Endothelial cell of umbilical vein (primary cell): ENCODE measurements around the gene EFHD2. TPM values are rescaled to one million over a fixed set of nuclear protein-coding genes. Genes with fewer than 3 reads are reported as not detected.

Source experiments
- BruUV-seq: library from RNA; stranded (reverse); fragments of 400-500 nt; replicated peaks from 2 replicates; lab custom pipeline; 2021; lab: Mats Ljungman, UMichigan
- CTCF ChIA-PET: fragments of 300-600, 350-600 bp; sonication (Branson Sonifier 250); formaldehyde crosslinking; loops from one replicate; lab custom pipeline; 2021; ENCODE audit warnings: antibody characterized with exemption, inconsistent platforms; lab: Charles Lee
- POLR2A ChIA-PET: fragments of 300-600, 350-600 bp; sonication (Branson Sonifier 250); formaldehyde crosslinking; loops from one replicate; lab custom pipeline; 2021; ENCODE audit warnings: antibody characterized with exemption, inconsistent platforms; lab: Charles Lee
- DNase-seq: peaks from one replicate; pipeline ENCODE4 v3.0.0-alpha.2; 2011; ENCODE audit warnings: low read depth, low spot score
- FAIRE-seq: peaks from 2 replicates; lab custom pipeline; 2011; peaks lifted over from hg19 to GRCh38; lab: Jason Lieb, UNC
- H2AFZ ChIP-seq: 2 replicates; pipeline ENCODE4 v1.6.0; 2012; ENCODE audit warnings: low read depth, low read length, control low read depth, inconsistent platforms
- H3K27ac ChIP-seq: 2 replicates; pipeline ENCODE4 v1.5.1; 2011; ENCODE audit warnings: low read depth, mild to moderate bottlenecking, control low read depth, low read length, moderate library complexity; ENCODE audit not compliant: insufficient read depth
- H3K27me3 ChIP-seq, 2 experiments: 2 replicates each; pipeline versions ENCODE4 v1.6.0 to v1.6.1; 2011; ENCODE audit warnings: low read length in 2 of 2, mixed read lengths in 1 of 2; ENCODE audit not compliant: control insufficient read depth in 2 of 2, insufficient read depth in 2 of 2
- H3K36me3 ChIP-seq, 2 experiments: 2 replicates in 1 of 2; 3 replicates in 1 of 2; pipeline ENCODE4 v1.5.1; 2011; ENCODE audit warnings: low read length in 2 of 2, mild to moderate bottlenecking in 1 of 2, moderate library complexity in 1 of 2; ENCODE audit not compliant: control insufficient read depth in 2 of 2, insufficient read depth in 2 of 2; ENCODE audit errors: extremely low read depth in 1 of 2
- H3K4me1 ChIP-seq: 3 replicates; pipeline ENCODE4 v1.5.1; 2011; ENCODE audit warnings: mild to moderate bottlenecking, low read length; ENCODE audit not compliant: control insufficient read depth, insufficient read depth; ENCODE audit errors: extremely low read depth
- H3K4me2 ChIP-seq: 2 replicates; pipeline ENCODE4 v1.6.1; 2011; ENCODE audit warnings: low read length, control low read depth, mixed read lengths; ENCODE audit not compliant: insufficient read depth
- H3K4me3 ChIP-seq, 3 experiments: fragments of 200-600 bp in 1 of 3; sonication (generic), shearing (Covaris generic) in 1 of 3; replicated peaks in 1 of 3; 2 replicates each; pipeline ENCODE4 v1.5.1; 2011 to 2016; ENCODE audit warnings: control low read depth in 3 of 3, low read length in 3 of 3, mild to moderate bottlenecking in 2 of 3, inconsistent platforms in 1 of 3, low read depth in 1 of 3, moderate library complexity in 1 of 3; ENCODE audit not compliant: insufficient read depth in 1 of 3
- H3K79me2 ChIP-seq: 2 replicates; pipeline ENCODE4 v1.6.0; 2012; ENCODE audit warnings: low read length, inconsistent platforms; ENCODE audit not compliant: control insufficient read depth, insufficient read depth
- H3K9ac ChIP-seq: replicated peaks from 2 replicates; pipeline ENCODE3; 2011; ENCODE audit warnings: low read length, control low read depth; ENCODE audit not compliant: insufficient read depth; ENCODE audit errors: extremely low read depth
- H3K9me1 ChIP-seq: replicated peaks from 3 replicates; pipeline ENCODE4 v1.6.0; 2011; ENCODE audit warnings: mild to moderate bottlenecking, low read length; ENCODE audit not compliant: control insufficient read depth, insufficient read depth; ENCODE audit errors: extremely low read depth
- H3K9me3 ChIP-seq: replicated peaks from 2 replicates; pipeline ENCODE4 v1.5.1; 2012; ENCODE audit warnings: low read length, inconsistent platforms; ENCODE audit not compliant: control insufficient read depth, insufficient read depth
- H4K20me1 ChIP-seq: replicated peaks from 2 replicates; pipeline ENCODE3; 2011; ENCODE audit warnings: mild to moderate bottlenecking, low read length; ENCODE audit not compliant: control insufficient read depth, insufficient read depth; ENCODE audit errors: extremely low read depth
- CTCF ChIP-seq, 2 donors: IDR thresholded peaks; 1 replicate in 1 of 2; 2 replicates in 1 of 2; pipeline ENCODE4 v1.5.1; 2011; ENCODE audit warnings: low read length in 2 of 2, mild to moderate bottlenecking in 2 of 2, moderate library complexity in 2 of 2, control low read depth in 1 of 2, inconsistent platforms in 1 of 2, low read depth in 1 of 2; ENCODE audit not compliant: insufficient read depth in 1 of 2; ENCODE audit errors: extremely low read depth in 1 of 2
- EZH2 ChIP-seq: IDR thresholded peaks from 2 replicates; pipeline ENCODE4 v1.6.1; 2012; ENCODE audit warnings: borderline replicate concordance, low read depth, mild to moderate bottlenecking, moderate library complexity, low read length, inconsistent platforms; ENCODE audit not compliant: severe bottlenecking
- FOS ChIP-seq: IDR thresholded peaks from 2 replicates; pipeline ENCODE4 v1.6.1; 2011; ENCODE audit warnings: mild to moderate bottlenecking, low read length, moderate library complexity, borderline replicate concordance; ENCODE audit not compliant: insufficient read depth
- GATA2 ChIP-seq: IDR thresholded peaks from 2 replicates; pipeline ENCODE4 v1.7.0; 2011; ENCODE audit warnings: low read depth, mild to moderate bottlenecking, moderate library complexity, mixed read lengths, low read length; ENCODE audit not compliant: insufficient read length, insufficient read depth
- JUN ChIP-seq: IDR thresholded peaks from 2 replicates; pipeline ENCODE4 v1.6.1; 2011; ENCODE audit warnings: borderline replicate concordance, low read depth; ENCODE audit not compliant: insufficient read length, insufficient read depth
- MAX ChIP-seq: IDR thresholded peaks from 2 replicates; pipeline ENCODE4 v1.6.1; 2011; ENCODE audit not compliant: insufficient read depth, insufficient read length
- MYC ChIP-seq: IDR thresholded peaks from one replicate; pipeline ENCODE4 v1.6.1; 2011; ENCODE audit warnings: mild to moderate bottlenecking, low read depth, low read length
- POLR2A ChIP-seq: IDR thresholded peaks from 2 replicates; pipeline ENCODE4 v1.6.1; 2012; ENCODE audit warnings: low read depth, mild to moderate bottlenecking, control low read depth, low read length
- POLR2AphosphoS5 ChIP-seq: IDR thresholded peaks from 2 replicates; pipeline ENCODE4 v1.6.1; 2012; ENCODE audit warnings: low read depth, mild to moderate bottlenecking, control low read depth, low read length, moderate library complexity; ENCODE audit not compliant: insufficient read depth
- dilution Hi-C: fragments of 300-500 bp; cut with MboI; formaldehyde crosslinking; loops from one replicate; pipeline ENCODE4 v1.15.0; 2019; ENCODE audit warnings: low sequenced_read_pairs; ENCODE audit not compliant: extremely low pct_ligation_motif_present
- intact Hi-C: fragments of 100-400 bp; cut with micrococcal nuclease; formaldehyde crosslinking; loops from one replicate; pipeline ENCODE4 v1.10.0; 2022
- polyA plus RNA-seq, 4 experiments: library from polyadenylated mRNA; depleted of rRNA in 3 of 4; stranded (reverse) in 3 of 4; unstranded in 1 of 4; fragments of >200 nt; gene quantifications; 2 replicates each; pipeline versions ENCODE4 v1.2.1 to v1.2.3, GENCODE V29; 2011 to 2012; ENCODE audit warnings: missing spikeins in 1 of 4
- total RNA-seq: library from RNA; stranded (reverse); gene quantifications from 2 replicates; pipeline ENCODE4 v1.2.3, GENCODE V29; 2021

The EFHD2 gene
- total and polyA plus RNA-seq, 2 donors (not counting 3 experiments of a cell fraction or from before 2014, with no cell fraction given) = 50.2 to 73.5 TPM

GRCh38 chr1:15401391-15402055 is 8.2 kb upstream of the EFHD2 start:
- dilution Hi-C loops (no loop called here), intact Hi-C loops (no loop called here)
- POLR2A ChIA-PET = no interaction called here
- Histone ChIP-seq H3K79me2 (no peaks in the 10 kb centered on the region), H3K27ac (no peak overlapping the region), H3K4me1 (no peaks in the 10 kb centered on the region), H3K27me3 (no peaks in the 10 kb centered on the region), H3K36me3 (no peaks in the 10 kb centered on the region), H4K20me1 (no peaks in the 10 kb centered on the region), H3K4me2 (no peak overlapping the region), H3K9me1 (no peaks in the 10 kb centered on the region), H3K9me3 (peaks cover 2% of the 10 kb centered on the region), H2AFZ (no peak overlapping the region), H3K9ac (no peak overlapping the region), H3K4me3 (no peak overlapping the region)
- no peak for FAIRE-seq
- CTCF ChIA-PET = interaction anchor here (0.8 to 1.0 kb wide), 4 partner anchors 9 to 78 kb away, joined by 3 read pairs; no protein-coding TSS in a partner anchor
- no TSS peak for BruUV-seq
- DNase-seq = no peak
- TF ChIP-seq MYC (no peak), CTCF (IDR thresholded peaks at IDR 0.05; ENCODE audit: extremely low read depth in 1 of 2, insufficient read depth in 1 of 2, low read depth in 1 of 2, low read length in 2 of 2) (no peak), POLR2A (no peak)

GRCh38 chr1:15402809-15403450 is 6.8 kb upstream of the EFHD2 start:
- intact Hi-C loops (no loop called here), dilution Hi-C loops (no loop called here)
- no peak overlapping the region for H3K27ac ChIP-seq
- H3K4me2 ChIP-seq = no peak overlapping the region
- no peaks in the 10 kb centered on the region for H4K20me1 ChIP-seq
- H3K4me3 ChIP-seq = no peak overlapping the region
- BruUV-seq = no TSS peak
- H3K79me2 ChIP-seq = no peaks in the 10 kb centered on the region
- no peak for FAIRE-seq
- no peak overlapping the region for H2AFZ ChIP-seq
- TF ChIP-seq JUN (no peak), POLR2AphosphoS5 (no peak), EZH2 (no peak), MAX (no peak), MYC (no peak), FOS (no peak), CTCF (IDR thresholded peaks at IDR 0.05; ENCODE audit: extremely low read depth in 1 of 2, insufficient read depth in 1 of 2, low read depth in 1 of 2, low read length in 2 of 2) (no peak), GATA2 (no peak), POLR2A (no peak)
- no peaks in the 10 kb centered on the region for H3K27me3 ChIP-seq
- H3K36me3 ChIP-seq = no peaks in the 10 kb centered on the region
- ChIA-PET POLR2A (no interaction called here), CTCF (interaction anchor here (1.0 kb wide), 1 partner anchor 12 kb away, joined by 3 read pairs; no protein-coding TSS in a partner anchor)
- H3K9ac ChIP-seq = no peak overlapping the region
- H3K9me1 ChIP-seq = no peaks in the 10 kb centered on the region
- peaks cover 2% of the 10 kb centered on the region for H3K9me3 ChIP-seq
- H3K4me1 ChIP-seq = peaks cover 6% of the 10 kb centered on the region
- DNase-seq = no peak
